CMK (cell line): Measurements from ENCODE around the gene SMC1B.
A peak's percentile ranks its signal among the peaks of the same experiment; 100 is the strongest.
"Not testable (repeated sequence)": the region's sequence is repeated elsewhere in the genome, so short reads cannot be mapped to it uniquely, and the experiment has no call there.

ENCODE experiments used
- DNase-seq: peaks from one replicate; pipeline ENCODE4 v3.0.0-alpha.2; 2010; ENCODE audit warnings: low read depth

SMC1B gene

GRCh38 chr22:45445031-45445710 is 31.8 kb upstream of the SMC1B start:
- DNase-seq: no peak

DNA sequence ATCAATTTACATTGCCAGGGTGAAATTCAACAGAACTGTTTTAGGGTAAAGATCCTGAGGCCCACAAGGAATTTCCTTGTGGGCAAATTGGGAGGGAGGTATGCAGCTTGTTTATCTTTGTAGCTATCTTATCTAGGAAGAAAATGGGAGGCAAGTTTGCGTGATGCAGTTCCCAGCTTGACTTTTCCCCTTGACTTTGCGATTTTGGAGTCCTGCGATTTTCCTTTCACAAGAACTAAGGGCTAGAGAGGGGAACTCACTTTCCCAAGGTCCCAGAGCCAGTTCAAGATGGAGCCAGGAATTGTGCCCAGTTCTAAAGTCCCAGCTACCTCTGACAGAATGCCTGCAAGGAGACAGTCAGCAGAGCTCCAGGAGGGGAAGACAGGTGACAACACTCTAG is 30.8 kb upstream of the SMC1B start:
- DNase-seq: no peak

DNA sequence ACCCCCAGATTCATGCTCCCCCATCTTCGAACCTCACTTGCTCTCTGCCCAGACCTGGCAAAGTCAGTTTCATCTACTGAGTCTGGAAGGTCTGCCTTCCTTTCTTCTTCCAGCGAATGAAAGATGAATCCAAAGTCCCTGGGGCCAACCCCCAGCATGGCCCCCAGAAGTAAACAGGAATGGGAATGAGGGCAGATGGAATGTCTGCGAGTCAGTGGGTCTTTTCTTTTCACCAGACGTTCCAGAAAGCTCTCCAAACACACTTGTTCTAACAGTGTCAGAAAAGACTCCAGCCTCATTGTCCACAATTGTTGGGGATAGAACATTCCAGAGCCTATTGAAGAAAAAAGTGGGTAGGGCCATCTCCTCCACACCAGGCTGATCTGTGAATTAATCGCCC is 28.7 kb upstream of the SMC1B start:
- DNase-seq: no peak

DNA sequence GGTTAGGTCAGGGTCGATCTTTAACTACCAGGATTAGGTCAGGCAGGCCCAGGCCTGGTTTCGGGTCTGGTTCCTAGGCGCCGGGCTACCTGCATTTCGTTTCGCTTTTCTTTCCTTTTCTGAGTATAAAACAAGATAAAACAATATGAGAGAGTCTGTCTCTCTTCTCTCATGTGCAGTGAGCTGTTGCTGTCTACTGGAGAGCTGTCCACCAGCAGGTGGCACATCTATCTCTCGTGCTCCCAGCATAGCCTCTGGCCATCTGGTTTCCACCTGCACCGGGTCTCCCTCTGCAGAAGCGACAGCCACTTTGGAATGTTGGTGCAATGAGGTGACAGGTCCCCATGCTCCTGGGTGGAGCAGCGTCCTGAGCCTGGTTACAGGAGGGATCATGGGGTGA is 27.7 kb upstream of the SMC1B start:
- DNase-seq: no peak

- DNase-seq: not testable (repeated sequence)
These were observed 27.3 kb upstream of the SMC1B start for GRCh38 chr22:45440688-45441087.

GRCh38 chr22:45438336-45438735 is 24.9 kb upstream of the SMC1B start:
- DNase-seq: no peak

GRCh38 chr22:45436871-45437517 is 23.6 kb upstream of the SMC1B start:
- not testable (repeated sequence) for DNase-seq

DNA sequence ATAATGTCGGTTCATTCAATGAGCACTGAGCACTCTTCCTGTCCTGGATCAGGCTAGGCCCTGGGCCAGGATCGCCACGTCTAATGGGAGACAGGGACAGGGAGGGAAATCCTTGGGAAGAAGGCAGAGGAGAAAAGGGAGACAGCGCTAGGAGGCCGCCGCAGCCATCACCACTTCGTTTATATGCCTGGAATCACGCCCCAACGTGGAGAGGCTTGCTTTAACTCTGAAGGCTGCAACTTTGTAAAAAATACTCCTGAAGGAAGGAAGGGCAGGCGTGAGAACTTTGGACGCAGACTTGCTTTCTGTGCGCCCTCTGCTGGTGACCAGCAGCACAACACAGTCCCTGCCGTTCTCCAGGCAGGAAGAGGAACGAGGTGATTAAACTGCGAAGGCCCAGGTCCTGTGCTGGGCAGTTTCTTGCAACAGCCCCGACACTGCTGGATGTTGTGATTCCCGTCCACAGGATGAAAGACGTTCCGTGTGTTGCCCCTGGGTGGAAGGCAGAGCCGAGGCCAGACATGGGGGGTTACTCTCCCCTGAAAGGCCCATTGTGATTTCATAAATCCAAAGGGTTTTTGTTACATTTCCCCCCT is 22.2 kb upstream of the SMC1B start:
- DNase-seq: peak; percentile 76

- no peak for DNase-seq
These were observed 21.6 kb upstream of the SMC1B start for GRCh38 chr22:45434981-45435380.

DNA sequence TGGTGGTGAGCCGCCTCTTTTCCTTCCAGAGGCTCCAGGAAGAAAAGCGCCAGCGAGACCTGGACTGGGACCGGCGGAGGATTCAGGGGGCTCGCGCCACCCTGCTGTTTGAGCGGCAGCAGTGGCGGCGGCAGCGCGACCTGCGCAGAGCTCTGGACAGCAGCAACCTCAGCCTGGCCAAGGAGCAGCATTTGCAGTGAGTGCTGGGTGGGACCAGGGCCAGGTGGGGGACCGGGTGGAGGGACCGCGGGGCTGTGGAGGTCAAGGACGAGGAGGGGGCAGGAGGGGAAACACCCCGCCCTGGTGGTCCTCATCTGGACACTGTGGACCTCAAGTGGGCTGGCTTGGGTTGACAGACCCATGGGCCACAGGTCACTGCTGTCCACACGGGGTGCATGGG is 17.5 kb upstream of the SMC1B start:
- no peak for DNase-seq

GRCh38 chr22:45429981-45430775 is 16.8 kb upstream of the SMC1B start:
- no peak for DNase-seq

DNA sequence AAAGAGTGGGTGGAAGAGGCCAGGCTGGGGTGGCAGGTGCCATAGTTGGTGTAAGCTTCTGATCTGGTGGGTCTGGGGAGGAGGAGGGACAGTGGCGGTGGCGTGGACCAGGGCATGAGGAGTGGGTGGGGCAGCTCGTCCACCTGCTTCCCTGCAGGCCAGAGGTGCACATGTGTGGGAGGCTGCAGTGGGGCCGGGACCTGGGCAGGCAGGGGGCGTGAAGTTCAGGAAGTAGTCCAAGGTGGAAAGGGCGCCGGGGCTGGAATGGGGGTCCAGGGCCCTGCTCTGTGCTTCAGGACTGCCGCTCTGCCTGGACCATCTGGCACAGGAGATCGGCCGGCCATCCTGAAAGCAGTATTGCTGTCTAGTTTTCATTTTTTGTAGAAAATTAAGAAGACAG is 16.0 kb upstream of the SMC1B start:
- no peak for DNase-seq

DNA sequence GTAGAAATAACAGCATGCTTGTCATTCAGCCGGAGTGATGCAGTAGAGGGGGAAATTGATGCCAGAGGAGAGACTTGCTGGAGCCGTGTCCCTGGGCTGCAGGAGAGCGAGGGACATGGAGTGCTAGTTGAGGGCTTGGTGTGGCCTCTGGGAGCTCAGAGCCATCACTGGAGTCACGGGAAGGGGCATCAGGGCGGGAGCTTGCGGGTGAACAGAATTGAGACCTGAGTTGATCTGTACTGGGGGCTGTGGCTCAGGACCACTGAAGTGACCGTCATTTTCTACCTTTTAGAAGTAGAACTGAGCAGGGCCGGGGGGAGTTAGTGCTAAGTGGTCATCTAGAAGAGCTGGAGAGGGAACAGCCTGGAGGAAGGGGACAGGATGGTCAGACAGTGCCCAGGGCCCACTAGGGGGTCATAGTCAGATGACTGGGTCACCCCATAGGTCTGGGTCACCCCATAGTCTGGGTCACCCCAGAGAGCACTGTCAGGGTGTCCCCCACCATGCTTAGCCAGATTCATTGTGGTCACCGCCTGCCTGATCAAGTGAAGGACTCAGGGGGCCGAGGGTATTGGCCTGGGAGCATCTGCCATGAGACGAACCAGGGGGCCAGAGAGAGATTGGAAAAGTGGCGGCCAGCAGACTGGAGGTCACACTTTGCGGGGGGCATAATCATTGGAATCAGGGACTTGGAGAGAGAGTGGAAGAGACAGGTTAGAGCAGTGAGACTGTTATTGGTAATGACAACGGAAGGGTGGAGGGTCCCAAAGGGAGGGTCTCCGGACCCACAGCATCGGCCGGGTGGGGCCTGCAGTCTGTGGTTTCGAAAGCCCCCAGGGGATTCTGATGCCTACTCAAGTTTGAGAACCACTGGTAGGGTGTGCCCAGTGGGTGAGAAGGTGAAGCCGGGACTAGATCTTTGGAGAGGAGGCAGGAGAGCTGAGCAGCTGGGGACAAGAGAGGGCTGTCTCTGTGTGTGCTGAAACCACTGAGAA is 15.3 kb upstream of the SMC1B start:
- DNase-seq: no peak

- DNase-seq: no peak
These were observed 13.7 kb upstream of the SMC1B start for GRCh38 chr22:45427114-45427513.

DNA sequence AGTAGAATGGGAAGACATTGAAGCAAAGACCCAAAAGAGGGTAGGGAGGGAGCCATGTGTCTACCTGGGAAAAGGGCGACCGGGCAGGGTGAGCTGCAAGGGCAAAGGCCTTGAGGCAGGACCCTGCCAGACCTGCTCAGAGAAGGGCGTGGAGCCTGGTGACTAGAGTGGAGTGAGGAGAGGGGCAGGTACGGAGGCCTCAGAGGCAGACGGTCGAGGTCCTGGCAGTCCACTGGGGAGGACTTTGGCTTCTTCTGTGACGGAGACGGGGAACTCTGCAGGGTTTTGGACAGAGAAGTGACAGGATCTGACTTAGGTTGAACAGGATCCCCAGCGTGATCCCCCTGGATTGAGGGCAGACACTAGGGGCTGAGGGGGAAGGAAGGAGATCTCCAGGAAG is 13.0 kb upstream of the SMC1B start:
- no peak for DNase-seq

- DNase-seq: no peak
These were observed 12.3 kb upstream of the SMC1B start for GRCh38 chr22:45425531-45426265.

DNA sequence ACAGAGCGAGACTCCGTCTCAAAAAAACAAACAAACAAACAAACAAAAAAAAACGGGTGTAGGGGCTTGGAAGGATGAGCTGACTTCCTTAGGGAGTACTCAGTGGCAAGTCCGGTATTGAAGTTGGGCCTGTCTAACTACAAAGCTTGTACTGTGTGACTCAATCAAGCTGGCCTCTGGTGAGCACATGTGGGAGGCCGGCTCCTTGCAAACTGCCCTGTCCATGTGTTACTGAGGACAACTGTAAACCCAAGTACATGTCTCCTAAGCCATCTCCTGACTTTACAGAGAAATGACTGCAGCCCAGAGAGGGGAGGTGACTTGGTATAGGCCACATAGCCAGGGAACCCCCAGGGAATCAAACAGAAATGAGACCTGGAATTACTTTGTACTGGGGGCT is 11.7 kb upstream of the SMC1B start:
- no peak for DNase-seq

DNA sequence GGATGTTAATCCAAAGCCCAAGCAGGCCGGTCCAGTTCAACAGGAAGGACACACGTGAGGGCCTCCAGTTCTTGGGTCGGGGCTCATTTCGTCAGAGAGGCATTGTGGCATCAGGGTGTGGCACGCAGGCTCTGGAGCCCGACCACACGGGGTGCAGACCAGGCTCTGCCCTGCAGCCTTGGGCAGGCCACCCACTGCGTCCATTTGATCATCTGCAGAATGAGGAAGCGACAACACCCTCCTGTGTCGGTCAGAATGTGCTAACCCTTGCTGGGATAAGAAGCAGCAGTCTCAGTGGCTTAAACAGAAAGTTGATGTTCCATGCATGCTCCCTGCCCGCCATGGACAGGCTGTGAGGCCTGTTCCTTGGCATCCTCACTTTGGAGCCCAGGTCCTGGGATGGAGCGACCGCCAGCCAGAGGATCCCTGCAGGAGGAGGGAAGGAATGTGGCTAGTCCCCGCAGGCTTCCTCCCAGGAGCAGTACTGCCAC is 10.9 kb upstream of the SMC1B start:
- peak; percentile 57 for DNase-seq

DNA sequence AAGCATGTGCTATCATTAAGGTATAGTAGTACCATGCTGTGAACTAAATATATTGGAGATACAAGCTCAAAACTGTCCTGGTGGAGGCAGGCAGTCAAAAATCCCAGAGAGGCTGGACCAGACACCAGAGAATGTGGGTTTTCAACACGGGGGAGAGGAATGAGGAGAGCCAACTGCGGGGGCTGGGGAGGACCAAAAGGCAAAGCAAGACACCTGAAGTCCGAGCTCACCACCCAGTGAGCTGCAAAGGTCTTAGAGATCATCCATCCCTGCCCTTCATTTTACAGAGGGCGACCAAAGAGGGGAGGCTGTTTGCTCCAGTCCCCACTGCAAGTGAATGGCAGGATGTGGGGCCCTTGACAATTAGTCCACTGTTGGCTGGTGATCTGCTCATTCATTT is 10.1 kb upstream of the SMC1B start:
- DNase-seq: no peak

DNA sequence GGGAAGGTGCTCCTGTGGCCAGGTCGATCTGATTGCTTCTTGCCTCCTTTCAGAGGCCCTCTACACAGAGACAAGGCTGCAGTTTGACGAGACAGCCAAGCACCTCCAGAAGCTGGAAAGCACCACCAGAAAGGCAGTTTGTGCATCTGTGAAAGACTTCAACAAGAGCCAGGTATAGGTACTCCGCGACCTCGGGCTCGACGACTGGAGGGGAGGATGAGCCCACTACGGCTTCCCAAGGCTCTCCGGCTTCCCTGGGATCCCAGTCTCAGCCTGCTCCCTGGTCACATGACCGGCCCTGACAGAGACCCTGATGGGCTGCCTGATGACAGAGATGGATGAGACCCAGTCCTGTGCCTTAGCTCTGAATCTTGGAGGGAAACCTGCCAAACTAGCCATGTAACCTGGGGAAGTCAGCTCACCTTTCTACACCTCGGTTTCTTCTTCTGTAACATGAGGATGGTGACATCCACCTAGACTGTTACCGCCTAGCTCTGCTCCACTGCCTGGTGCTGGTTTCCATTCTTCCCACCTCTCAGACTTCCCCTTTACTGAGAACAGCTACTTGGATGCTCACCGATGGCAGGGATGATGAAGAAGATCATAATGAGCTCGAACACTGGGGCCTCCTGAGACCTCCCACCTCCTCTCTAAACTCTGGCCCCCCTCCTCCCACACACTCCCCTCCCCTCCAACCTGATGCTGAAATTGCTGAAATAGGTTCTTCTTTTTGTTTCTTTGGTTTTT is 9.0 kb upstream of the SMC1B start:
- no peak for DNase-seq
